H9 (cell line): Measurements from ENCODE around the gene PLEKHA5. TPM values are rescaled to one million over a fixed set of nuclear protein-coding genes. Genes with fewer than 3 reads are reported as not detected.

Experiments
- DNase-seq: peaks from one replicate; pipeline ENCODE4 v3.0.0-alpha.2; 2017
- H2AFZ ChIP-seq: one replicate; pipeline ENCODE4 v1.6.1; 2013; ENCODE audit warnings: mild to moderate bottlenecking, low read length, control low read depth, moderate library complexity
- H2AK5ac ChIP-seq: 2 replicates; pipeline ENCODE4 v1.6.1; 2013; ENCODE audit warnings: low read length, control low read depth, mixed read lengths; ENCODE audit not compliant: insufficient read length
- H2BK120ac ChIP-seq: one replicate; pipeline ENCODE4 v1.6.1; 2013; ENCODE audit warnings: low read depth, mild to moderate bottlenecking, low read length, control low read depth, inconsistent platforms; ENCODE audit not compliant: poor library complexity, severe bottlenecking
- H2BK12ac ChIP-seq: 2 replicates; pipeline ENCODE4 v1.6.1; 2013; ENCODE audit warnings: low read length, control low read depth, mixed read lengths, low read depth; ENCODE audit not compliant: insufficient read length
- H2BK15ac ChIP-seq: 2 replicates; pipeline ENCODE4 v1.6.1; 2013; ENCODE audit warnings: low read depth, low read length, control low read depth
- H2BK20ac ChIP-seq: one replicate; pipeline ENCODE4 v1.6.1; 2013; ENCODE audit warnings: low read depth, mild to moderate bottlenecking, low read length, control low read depth, inconsistent platforms; ENCODE audit not compliant: poor library complexity, severe bottlenecking
- H2BK5ac ChIP-seq: 2 replicates; pipeline ENCODE4 v1.6.1; 2013; ENCODE audit warnings: low read length, control low read depth, mixed read lengths; ENCODE audit not compliant: insufficient read length
- H3K14ac ChIP-seq: 2 replicates; pipeline ENCODE4 v1.6.1; 2013; ENCODE audit warnings: low read length, control low read depth; ENCODE audit not compliant: insufficient read depth
- H3K18ac ChIP-seq: 2 replicates; pipeline ENCODE4 v1.6.1; 2013; ENCODE audit warnings: low read depth, mild to moderate bottlenecking, mixed read lengths, low read length, control low read depth; ENCODE audit not compliant: insufficient read length
- H3K23ac ChIP-seq: 2 replicates; pipeline ENCODE4 v1.6.1; 2013; ENCODE audit warnings: low read length, control low read depth, mixed read lengths, low read depth; ENCODE audit not compliant: insufficient read length
- H3K23me2 ChIP-seq: 2 replicates; pipeline ENCODE4 v1.6.1; 2013; ENCODE audit warnings: low read depth, mild to moderate bottlenecking, mixed read lengths, low read length, control low read depth; ENCODE audit not compliant: insufficient read length, poor library complexity, severe bottlenecking
- H3K27ac ChIP-seq: 2 replicates; pipeline ENCODE4 v1.5.1; 2013; ENCODE audit warnings: low read length, control low read depth, mixed read lengths, low read depth; ENCODE audit not compliant: insufficient read length
- H3K27me3 ChIP-seq: 2 replicates; pipeline ENCODE4 v1.6.1; 2013; ENCODE audit warnings: low read length, control low read depth, inconsistent platforms; ENCODE audit not compliant: insufficient read depth
- H3K4ac ChIP-seq: 2 replicates; pipeline ENCODE4 v1.6.1; 2013; ENCODE audit warnings: low read depth, mild to moderate bottlenecking, control low read depth, inconsistent platforms, low read length, moderate library complexity
- H3K4me1 ChIP-seq: 2 replicates; pipeline ENCODE4 v1.6.1; 2013; ENCODE audit warnings: low read length, control low read depth, inconsistent platforms; ENCODE audit not compliant: insufficient read depth
- H3K4me2 ChIP-seq: 2 replicates; pipeline ENCODE4 v1.6.1; 2013; ENCODE audit warnings: low read length, control low read depth, mixed read lengths; ENCODE audit not compliant: insufficient read length, insufficient read depth
- H3K56ac ChIP-seq: 2 replicates; pipeline ENCODE4 v1.6.1; 2013; ENCODE audit warnings: low read depth, mild to moderate bottlenecking, mixed read lengths, low read length, control low read depth; ENCODE audit not compliant: insufficient read length
- H3K79me1 ChIP-seq: 2 replicates; pipeline ENCODE4 v1.6.1; 2013; ENCODE audit warnings: low read depth, mild to moderate bottlenecking, moderate library complexity, low read length, control low read depth, inconsistent platforms; ENCODE audit not compliant: insufficient read depth, poor library complexity, severe bottlenecking
- H3K79me2 ChIP-seq: 2 replicates; pipeline ENCODE4 v1.6.1; 2013; ENCODE audit warnings: low read length, control low read depth, inconsistent platforms; ENCODE audit not compliant: insufficient read depth
- H3K9ac ChIP-seq: 2 replicates; pipeline ENCODE4 v1.6.1; 2013; ENCODE audit warnings: low read length, control low read depth, mixed read lengths; ENCODE audit not compliant: insufficient read length; ENCODE audit errors: extremely low read depth
- H3K9me3 ChIP-seq: one replicate; pipeline ENCODE4 v1.6.1; 2013; ENCODE audit warnings: low read depth, low read length, inconsistent platforms; ENCODE audit not compliant: control insufficient read depth
- H3T11ph ChIP-seq: one replicate; pipeline ENCODE4 v1.6.1; 2013; ENCODE audit warnings: mild to moderate bottlenecking, low read length, control low read depth, inconsistent platforms
- H4K20me1 ChIP-seq: one replicate; pipeline ENCODE4 v1.6.1; 2013; ENCODE audit not compliant: control insufficient read depth, insufficient read length, insufficient read depth
- H4K5ac ChIP-seq: 2 replicates; pipeline ENCODE4 v1.6.1; 2013; ENCODE audit warnings: low read depth, mild to moderate bottlenecking, mixed read lengths, low read length, control low read depth; ENCODE audit not compliant: insufficient read length
- H4K8ac ChIP-seq: replicated peaks from 2 replicates; pipeline ENCODE4 v1.6.1; 2013; ENCODE audit warnings: low read length, control low read depth, mixed read lengths, low read depth; ENCODE audit not compliant: insufficient read length
- H4K91ac ChIP-seq: 2 replicates; pipeline ENCODE4 v1.6.1; 2013; ENCODE audit warnings: low read depth, mild to moderate bottlenecking, moderate library complexity, mixed read lengths, low read length, control low read depth; ENCODE audit not compliant: insufficient read length
- H3K27ac Mint-ChIP-seq, 3 experiments: 2 replicates in 2 of 3; 3 replicates in 1 of 3; pipeline ENCODE4 v1.8.0; 2020 to 2021; ENCODE audit warnings: mixed read lengths in 3 of 3, mild to moderate bottlenecking in 1 of 3, moderate library complexity in 1 of 3
- H3K27me3 Mint-ChIP-seq: 2 replicates; pipeline ENCODE4 v1.8.0; 2021; ENCODE audit warnings: low read depth, mild to moderate bottlenecking, moderate library complexity, mixed read lengths
- H3K36me3 Mint-ChIP-seq, 3 experiments: 2 replicates in 2 of 3; 3 replicates in 1 of 3; pipeline ENCODE4 v1.8.0; 2020 to 2021; ENCODE audit warnings: low read depth in 3 of 3, mixed read lengths in 3 of 3; ENCODE audit not compliant: insufficient read depth in 1 of 3
- H3K4me1 Mint-ChIP-seq, 2 experiments: 2 replicates each; pipeline ENCODE4 v1.8.0; 2020; ENCODE audit warnings: mixed read lengths in 2 of 2
- H3K4me3 Mint-ChIP-seq, 2 experiments: 2 replicates in 1 of 2; 3 replicates in 1 of 2; pipeline ENCODE4 v1.8.0; 2020 to 2021; ENCODE audit warnings: mild to moderate bottlenecking in 2 of 2, mixed read lengths in 2 of 2, moderate library complexity in 1 of 2
- H3K9me3 Mint-ChIP-seq, 2 experiments: 2 replicates in 1 of 2; 3 replicates in 1 of 2; pipeline ENCODE4 v1.8.0; 2020; ENCODE audit warnings: mild to moderate bottlenecking in 2 of 2, mixed read lengths in 2 of 2, moderate library complexity in 1 of 2
- WGBS: extraction: QIAGEN DNeasy Blood & Tissue Kit; methylation state at CpG from one replicate; pipeline ENCODE4 v1.1.7; 2013; ENCODE audit warnings: missing lambda C conversion rate, low lambda C conversion rate, mixed read lengths; ENCODE audit not compliant: insufficient read length; ENCODE audit errors: extremely low coverage; 5-methylcytosine and 5-hydroxymethylcytosine counted together
- total RNA-seq: library from RNA; stranded (reverse); gene quantifications from 2 replicates; pipeline ENCODE4 v1.2.1, GENCODE V29; 2021
- TF ChIP-seq, protein P1 (sequence below): fragments of 200-600 bp; sonication (generic); conservative IDR thresholded peaks from 3 replicates; pipeline ENCODE4 v1.8.0; 2021; ENCODE audit warnings: antibody characterized with exemption, mild to moderate bottlenecking

PLEKHA5 gene
- total RNA-seq, 1 experiment from 2014 or later, result 86.7 TPM

GRCh38 chr12:19369691-19370148 is 240.2 kb downstream of the PLEKHA5 start:
- H2BK12ac ChIP-seq, result no peak overlapping the region
- Mint-ChIP-seq H3K4me1 (no peaks in the 10 kb centered on the region), H3K9me3 (no peaks in the 10 kb centered on the region), H3K27ac (peak overlapping the region in 2 of 3 experiments; percentile 5 to 25; a peak in 2 of 7 replicates), H3K4me3 (no peak overlapping the region), H3K27me3 (no peaks in the 10 kb centered on the region), H3K36me3 (peaks cover 54 to 88% (median 82%) of the 10 kb centered on the region in 3 experiments)
- no peaks in the 10 kb centered on the region for H3K79me1 ChIP-seq
- no peak overlapping the region for H2AK5ac ChIP-seq
- no peak overlapping the region for H3K4me2 ChIP-seq
- no peak overlapping the region for H3K4ac ChIP-seq
- no peak overlapping the region for H3K23ac ChIP-seq
- WGBS, result no CpG with 5 or more reads among the region's 6 CpGs
- no peaks in the 10 kb centered on the region for H3K27me3 ChIP-seq
- H3K27ac ChIP-seq, result no peak overlapping the region
- H2BK5ac ChIP-seq, result no peak overlapping the region
- no peaks in the 10 kb centered on the region for H3K23me2 ChIP-seq
- H4K5ac ChIP-seq, result no peak overlapping the region
- no peak overlapping the region for H2BK20ac ChIP-seq
- no peaks in the 10 kb centered on the region for H4K20me1 ChIP-seq
- H3K14ac ChIP-seq, result no peak overlapping the region
- no peaks in the 10 kb centered on the region for H3K9me3 ChIP-seq
- H2BK120ac ChIP-seq, result no peak overlapping the region
- no peak overlapping the region for H3K18ac ChIP-seq
- H3T11ph ChIP-seq, result no peak overlapping the region
- H3K56ac ChIP-seq, result no peak overlapping the region
- no peak for DNase-seq
- no peak overlapping the region for H3K9ac ChIP-seq
- H4K91ac ChIP-seq, result no peak overlapping the region
- no peak overlapping the region for H2BK15ac ChIP-seq
- no peak overlapping the region for H2AFZ ChIP-seq
- no peaks in the 10 kb centered on the region for H3K79me2 ChIP-seq
- no peaks in the 10 kb centered on the region for H3K4me1 ChIP-seq
- TF ChIP-seq, protein P1, sequence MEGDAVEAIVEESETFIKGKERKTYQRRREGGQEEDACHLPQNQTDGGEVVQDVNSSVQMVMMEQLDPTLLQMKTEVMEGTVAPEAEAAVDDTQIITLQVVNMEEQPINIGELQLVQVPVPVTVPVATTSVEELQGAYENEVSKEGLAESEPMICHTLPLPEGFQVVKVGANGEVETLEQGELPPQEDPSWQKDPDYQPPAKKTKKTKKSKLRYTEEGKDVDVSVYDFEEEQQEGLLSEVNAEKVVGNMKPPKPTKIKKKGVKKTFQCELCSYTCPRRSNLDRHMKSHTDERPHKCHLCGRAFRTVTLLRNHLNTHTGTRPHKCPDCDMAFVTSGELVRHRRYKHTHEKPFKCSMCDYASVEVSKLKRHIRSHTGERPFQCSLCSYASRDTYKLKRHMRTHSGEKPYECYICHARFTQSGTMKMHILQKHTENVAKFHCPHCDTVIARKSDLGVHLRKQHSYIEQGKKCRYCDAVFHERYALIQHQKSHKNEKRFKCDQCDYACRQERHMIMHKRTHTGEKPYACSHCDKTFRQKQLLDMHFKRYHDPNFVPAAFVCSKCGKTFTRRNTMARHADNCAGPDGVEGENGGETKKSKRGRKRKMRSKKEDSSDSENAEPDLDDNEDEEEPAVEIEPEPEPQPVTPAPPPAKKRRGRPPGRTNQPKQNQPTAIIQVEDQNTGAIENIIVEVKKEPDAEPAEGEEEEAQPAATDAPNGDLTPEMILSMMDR, result no peak
- H4K8ac ChIP-seq, result no peak overlapping the region
